Endothelial cell of umbilical vein (primary cell): Measurements from ENCODE around the gene ACTR1A.
A peak's percentile ranks its signal among the peaks of the same experiment; 100 is the strongest.

Experiments used
- EZH2 ChIP-seq: IDR thresholded peaks from 2 replicates; pipeline ENCODE4 v1.6.1; 2012; ENCODE audit warnings: borderline replicate concordance, low read depth, mild to moderate bottlenecking, moderate library complexity, low read length, inconsistent platforms; ENCODE audit not compliant: severe bottlenecking
- GATA2 ChIP-seq: IDR thresholded peaks from 2 replicates; pipeline ENCODE4 v1.7.0; 2011; ENCODE audit warnings: low read depth, mild to moderate bottlenecking, moderate library complexity, mixed read lengths, low read length; ENCODE audit not compliant: insufficient read length, insufficient read depth
- JUN ChIP-seq: IDR thresholded peaks from 2 replicates; pipeline ENCODE4 v1.6.1; 2011; ENCODE audit warnings: borderline replicate concordance, low read depth; ENCODE audit not compliant: insufficient read length, insufficient read depth
- MYC ChIP-seq: IDR thresholded peaks from one replicate; pipeline ENCODE4 v1.6.1; 2011; ENCODE audit warnings: mild to moderate bottlenecking, low read depth, low read length
- POLR2A ChIP-seq: IDR thresholded peaks from 2 replicates; pipeline ENCODE4 v1.6.1; 2012; ENCODE audit warnings: low read depth, mild to moderate bottlenecking, control low read depth, low read length
- TF ChIP-seq, protein P1 (sequence below), 2 donors: IDR thresholded peaks; 1 replicate in 1 of 2; 2 replicates in 1 of 2; pipeline ENCODE4 v1.5.1; 2011; ENCODE audit warnings: low read length in 2 of 2, mild to moderate bottlenecking in 2 of 2, moderate library complexity in 2 of 2, control low read depth in 1 of 2, inconsistent platforms in 1 of 2, low read depth in 1 of 2; ENCODE audit not compliant: insufficient read depth in 1 of 2; ENCODE audit errors: extremely low read depth in 1 of 2
- TF ChIP-seq, protein P2 (sequence below): IDR thresholded peaks from 2 replicates; pipeline ENCODE4 v1.6.1; 2011; ENCODE audit not compliant: insufficient read depth, insufficient read length

DNA sequence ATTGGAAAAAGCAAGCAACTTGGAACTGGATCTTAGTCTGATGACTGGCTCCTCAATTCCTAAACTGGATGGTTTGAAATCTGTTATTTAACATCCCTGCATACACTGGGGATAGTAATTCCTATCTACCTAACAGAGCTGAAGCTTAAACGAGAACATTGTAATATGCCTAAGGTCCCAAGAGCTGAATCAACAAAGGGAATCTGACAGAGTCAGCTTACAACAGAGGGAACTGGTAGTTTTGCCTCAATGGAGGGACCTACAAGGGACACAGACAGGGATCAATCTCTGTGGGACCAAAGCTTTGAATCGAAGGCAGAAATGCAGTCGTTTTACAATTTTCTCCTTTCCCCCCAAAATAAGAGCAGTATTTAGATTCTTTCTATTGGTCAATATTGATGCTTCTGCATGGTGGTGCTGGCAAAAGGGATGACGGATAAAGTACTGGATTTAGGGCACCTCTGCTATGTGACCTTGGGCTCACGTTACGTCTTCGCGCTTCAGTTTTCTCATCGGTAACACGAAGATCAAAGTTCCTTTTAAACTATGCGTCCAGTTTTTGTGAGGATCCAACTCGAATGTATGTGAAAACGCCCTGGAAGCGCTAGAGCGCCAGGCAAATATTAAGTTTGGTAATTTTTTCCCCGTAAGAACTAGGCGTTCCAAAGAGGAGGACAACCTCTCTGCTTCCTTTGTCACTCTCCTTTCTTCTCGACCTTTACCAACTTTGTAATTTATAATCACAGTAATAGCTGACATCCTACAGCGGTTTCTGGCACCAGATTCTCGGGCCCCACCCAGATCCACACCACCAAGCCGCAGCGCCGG, 1.1 kb downstream of the ACTR1A start:
- TF ChIP-seq, protein P1, sequence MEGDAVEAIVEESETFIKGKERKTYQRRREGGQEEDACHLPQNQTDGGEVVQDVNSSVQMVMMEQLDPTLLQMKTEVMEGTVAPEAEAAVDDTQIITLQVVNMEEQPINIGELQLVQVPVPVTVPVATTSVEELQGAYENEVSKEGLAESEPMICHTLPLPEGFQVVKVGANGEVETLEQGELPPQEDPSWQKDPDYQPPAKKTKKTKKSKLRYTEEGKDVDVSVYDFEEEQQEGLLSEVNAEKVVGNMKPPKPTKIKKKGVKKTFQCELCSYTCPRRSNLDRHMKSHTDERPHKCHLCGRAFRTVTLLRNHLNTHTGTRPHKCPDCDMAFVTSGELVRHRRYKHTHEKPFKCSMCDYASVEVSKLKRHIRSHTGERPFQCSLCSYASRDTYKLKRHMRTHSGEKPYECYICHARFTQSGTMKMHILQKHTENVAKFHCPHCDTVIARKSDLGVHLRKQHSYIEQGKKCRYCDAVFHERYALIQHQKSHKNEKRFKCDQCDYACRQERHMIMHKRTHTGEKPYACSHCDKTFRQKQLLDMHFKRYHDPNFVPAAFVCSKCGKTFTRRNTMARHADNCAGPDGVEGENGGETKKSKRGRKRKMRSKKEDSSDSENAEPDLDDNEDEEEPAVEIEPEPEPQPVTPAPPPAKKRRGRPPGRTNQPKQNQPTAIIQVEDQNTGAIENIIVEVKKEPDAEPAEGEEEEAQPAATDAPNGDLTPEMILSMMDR (IDR thresholded peaks at IDR 0.05; ENCODE audit: extremely low read depth in 1 of 2, insufficient read depth in 1 of 2, low read depth in 1 of 2, low read length in 2 of 2) = no peak
- TF ChIP-seq, protein P2, sequence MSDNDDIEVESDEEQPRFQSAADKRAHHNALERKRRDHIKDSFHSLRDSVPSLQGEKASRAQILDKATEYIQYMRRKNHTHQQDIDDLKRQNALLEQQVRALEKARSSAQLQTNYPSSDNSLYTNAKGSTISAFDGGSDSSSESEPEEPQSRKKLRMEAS = no peak
- TF ChIP-seq POLR2A (peak; percentile 52), EZH2 (no peak), JUN (no peak), GATA2 (no peak), MYC (no peak)
